Breast epithelium (tissue), 4 donors: ENCODE measurements around the gene THOC2. TPM values are rescaled to one million over a fixed set of nuclear protein-coding genes. Genes with fewer than 3 reads are reported as not detected.

Experiments
- DNase-seq, 2 donors: peaks; one replicate each; pipeline ENCODE4 v3.0.0-alpha.2; 2019; ENCODE audit warnings: low spot score in 2 of 2
- H3K27ac ChIP-seq, 2 donors: fragments of 200-600 bp; sonication (generic) in 1 of 2; one replicate each; pipeline ENCODE4 v1.5.1; 2016 to 2019; ENCODE audit warnings: mild to moderate bottlenecking in 1 of 2
- H3K27me3 ChIP-seq, 2 donors: fragments of 200-600 bp; sonication (generic) in 1 of 2; one replicate each; pipeline versions ENCODE4 v1.5.1 to v1.6.0; 2017 to 2019; ENCODE audit warnings: control low read depth in 1 of 2, mild to moderate bottlenecking in 1 of 2
- H3K36me3 ChIP-seq: fragments of 200-600 bp; one replicate; pipeline ENCODE4 v1.5.1; 2019
- H3K4me1 ChIP-seq, 2 donors: fragments of 200-600 bp; sonication (generic); one replicate each; pipeline ENCODE4 v1.5.1; 2016 to 2019; ENCODE audit warnings: control low read depth in 1 of 2
- H3K4me3 ChIP-seq, 3 donors: fragments of 200-600 bp; sonication (generic); 1 replicate in 2 of 3; 2 replicates in 1 of 3; pipeline ENCODE4 v1.5.1; 2016 to 2019; ENCODE audit warnings: mild to moderate bottlenecking in 3 of 3, moderate library complexity in 2 of 3
- H3K9me3 ChIP-seq, 2 donors: fragments of 200-600 bp; sonication (generic) in 1 of 2; one replicate each; pipeline ENCODE4 v1.5.1; 2016 to 2019; ENCODE audit warnings: control low read depth in 1 of 2
- CTCF ChIP-seq, 3 donors: fragments of 450-650 bp; IDR thresholded peaks; one replicate each; pipeline ENCODE4 v1.5.1; 2016 to 2017; ENCODE audit warnings: antibody characterized with exemption in 3 of 3, mild to moderate bottlenecking in 3 of 3, moderate library complexity in 3 of 3
- POLR2A ChIP-seq: fragments of 450-650 bp; IDR thresholded peaks from one replicate; pipeline ENCODE4 v1.6.1; 2016; ENCODE audit warnings: antibody characterized with exemption, mild to moderate bottlenecking, moderate library complexity
- POLR2AphosphoS5 ChIP-seq, 3 donors: sonication (generic); formaldehyde crosslinking; IDR thresholded peaks; one replicate each; pipeline ENCODE4 v1.6.1; 2017; ENCODE audit warnings: antibody characterized with exemption in 3 of 3
- intact Hi-C: fragments of 100-400 bp; cut with DNase I; formaldehyde crosslinking; loops from one replicate; pipeline ENCODE4 v1.15.1; 2023; ENCODE audit warnings: low total_unique reads
- total RNA-seq, 3 donors: library from RNA; depleted of rRNA; stranded (reverse); fragments of >200 nt; gene quantifications; one replicate each; pipeline ENCODE4 v1.1.0, GENCODE V29; 2016

The THOC2 gene
- total RNA-seq, 3 donors from 2014 or later, result 72.8 to 169 (median 119) TPM

GRCh38 chrX:123550829-123551228 is 182.0 kb downstream of the THOC2 start:
- intact Hi-C loops, result no loop called here
- Histone ChIP-seq H3K4me3 (no peak overlapping the region), H3K36me3 (no peaks in the 10 kb centered on the region), H3K9me3 (peaks cover 0 to 10% of the 10 kb centered on the region in 2 donors), H3K4me1 (no peaks in the 10 kb centered on the region), H3K27ac (no peak overlapping the region), H3K27me3 (no peaks in the 10 kb centered on the region)
- DNase-seq, result no peak
- TF ChIP-seq POLR2A (no peak), CTCF (IDR thresholded peaks at IDR 0.05) (no peak), POLR2AphosphoS5 (IDR thresholded peaks at IDR 0.05) (no peak)

Other genes with a start within 250 kb of the THOC2 start
- gene XIAP, start 127.0 kb upstream of the THOC2 start, total RNA-seq, result 10 to 100 TPM; 38.7 to 47.6 (median 44.2) TPM
- gene STAG2, start 228.7 kb upstream of the THOC2 start, total RNA-seq, result 100 to 1,000 TPM in 1 of 3 donors, 10 to 100 TPM in 2; 79.2 to 114 (median 83.2) TPM